RKO (cell line): Measurements from ENCODE around the gene SASH1.
A peak's percentile ranks its signal among the peaks of the same experiment; 100 is the strongest.
"Not testable (repeated sequence)": the region's sequence is repeated elsewhere in the genome, so short reads cannot be mapped to it uniquely, and the experiment has no call there.

Source experiments
- DNase-seq: peaks from one replicate; pipeline ENCODE4 v3.0.0-alpha.2; 2016; ENCODE audit warnings: low spot score

Gene SASH1

DNA sequence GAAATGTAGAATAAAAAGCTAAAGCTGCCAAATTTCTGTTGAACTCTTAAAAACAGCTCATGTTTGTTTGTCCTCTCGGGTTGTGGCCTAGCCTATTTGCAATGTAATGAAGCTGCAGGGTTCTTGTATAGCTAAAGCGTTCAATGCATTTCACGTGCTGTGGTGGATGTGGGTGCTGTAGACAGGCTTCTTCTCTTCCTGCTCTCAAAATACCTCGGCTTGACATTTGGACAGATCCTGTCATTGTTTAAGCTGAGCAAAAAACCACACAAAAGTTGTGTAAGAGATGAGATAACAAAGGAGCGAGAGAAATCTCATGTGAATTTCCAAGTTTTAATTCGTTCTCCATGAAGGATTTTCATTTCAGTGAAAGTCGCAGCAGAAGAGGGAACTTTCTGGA lies 207.9 kb downstream of the SASH1 start:
- no peak for DNase-seq

DNA sequence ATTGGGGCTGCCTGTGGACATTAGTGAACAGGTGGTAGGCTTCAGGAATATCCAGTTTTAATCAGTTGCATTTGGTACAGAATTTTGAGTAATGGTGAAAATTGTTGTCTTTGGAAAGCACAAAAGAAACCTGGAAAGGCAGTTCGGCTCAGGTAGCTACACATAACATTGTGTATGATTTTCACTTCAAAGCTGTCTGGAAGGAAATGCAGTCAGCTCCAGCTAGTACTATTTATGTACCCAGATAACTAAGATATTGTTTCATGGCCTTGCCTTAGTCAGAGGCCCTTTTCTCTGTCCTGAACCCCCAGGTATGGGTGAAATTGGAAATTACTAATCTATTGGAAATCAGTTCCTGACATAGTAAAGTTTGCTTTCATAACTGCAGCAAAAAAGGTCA lies 208.6 kb downstream of the SASH1 start:
- DNase-seq, result no peak

DNA sequence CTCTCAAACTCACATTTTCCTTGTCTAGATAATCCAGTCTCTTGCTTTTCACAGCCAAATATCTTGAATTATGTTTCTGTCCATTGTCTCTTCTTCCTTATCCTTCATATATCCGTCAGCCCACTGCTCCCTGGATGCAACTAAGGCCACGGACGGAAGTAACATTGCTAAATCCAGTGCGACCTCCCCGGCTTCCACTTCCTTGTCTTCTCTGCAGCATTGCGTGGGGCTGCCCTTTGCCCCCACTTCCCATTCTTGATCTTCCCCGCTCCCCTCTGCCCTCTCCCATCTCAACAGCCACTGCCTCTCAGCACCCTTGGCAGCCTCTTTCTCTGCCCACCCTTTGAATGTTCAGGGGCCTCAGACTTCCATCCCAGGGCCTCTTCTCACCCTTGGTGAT lies 213.8 kb downstream of the SASH1 start:
- no peak for DNase-seq

DNA sequence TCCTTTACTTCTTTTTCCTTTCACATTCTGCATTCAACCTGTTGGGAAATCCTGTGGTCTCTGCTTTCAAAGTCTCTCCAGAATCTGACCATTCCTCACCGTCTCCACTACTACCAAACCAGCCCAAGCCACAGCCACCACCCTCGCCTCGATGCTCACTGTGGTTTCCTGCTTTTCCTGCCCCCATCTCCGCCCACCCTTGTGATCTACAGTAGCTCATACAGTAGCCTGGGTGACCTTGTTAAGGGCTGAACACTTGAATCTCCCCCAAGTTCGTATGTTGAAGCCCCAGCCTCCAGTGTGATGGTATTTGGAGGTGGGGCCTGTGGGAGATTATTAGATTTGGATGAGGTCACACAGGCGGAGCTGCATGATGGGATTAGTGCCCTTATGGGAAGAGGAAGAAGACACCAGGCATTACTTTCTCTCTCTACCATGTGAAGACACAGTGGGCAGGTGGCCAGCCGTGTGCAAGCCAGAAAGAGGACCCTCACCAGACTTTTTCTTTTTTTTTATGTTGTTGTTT lies 215.2 kb downstream of the SASH1 start:
- no peak for DNase-seq

DNA sequence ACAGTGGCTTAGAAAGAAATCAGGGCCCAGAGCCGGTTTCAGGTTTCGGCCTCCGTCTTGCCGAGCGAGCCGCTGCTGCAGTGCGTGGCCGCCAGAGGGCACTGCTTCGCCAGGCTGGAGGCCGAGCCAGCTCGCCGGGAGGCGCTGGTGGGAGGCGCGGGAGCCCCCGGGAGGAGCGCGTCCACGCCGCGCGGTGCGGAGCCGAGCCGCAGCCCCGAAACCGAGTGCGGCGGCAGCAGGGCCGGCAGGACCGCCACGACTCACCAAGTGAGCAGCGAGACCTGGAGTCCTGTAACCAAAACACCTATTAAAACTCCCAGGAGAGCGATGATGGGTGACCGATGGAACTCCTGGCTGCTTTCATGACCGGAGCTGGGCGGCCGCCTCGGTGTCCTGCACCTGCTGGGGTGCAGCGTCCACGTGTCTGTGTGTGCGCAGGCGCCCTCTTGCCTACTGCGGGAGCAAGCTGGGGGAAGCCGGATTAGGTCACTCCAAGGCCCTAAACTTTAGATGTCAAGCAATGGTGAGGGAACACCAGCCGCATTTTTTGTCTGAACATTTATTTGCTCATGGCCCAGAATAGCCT lies 217.3 kb downstream of the SASH1 start:
- DNase-seq, result no peak

DNA sequence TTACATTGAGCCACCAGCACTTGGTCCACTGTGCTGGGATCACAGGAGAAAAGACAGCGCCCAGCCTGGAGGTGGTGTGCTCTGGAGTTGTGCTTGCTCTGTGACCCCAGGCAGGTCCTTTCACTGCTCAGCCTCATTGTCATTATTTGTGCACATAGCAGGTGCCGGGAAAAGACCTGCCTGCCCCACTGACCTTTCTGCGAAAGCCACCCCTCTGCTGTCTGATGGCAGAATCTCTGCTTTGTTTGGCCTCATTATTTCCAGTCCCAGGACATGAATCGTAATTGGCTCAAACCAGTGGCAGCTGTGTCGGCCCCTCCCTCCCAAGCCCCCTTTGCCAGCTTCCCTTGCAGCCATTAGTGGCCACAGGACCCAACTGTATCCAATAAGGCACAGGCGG lies 219.0 kb downstream of the SASH1 start:
- DNase-seq, result no peak

DNA sequence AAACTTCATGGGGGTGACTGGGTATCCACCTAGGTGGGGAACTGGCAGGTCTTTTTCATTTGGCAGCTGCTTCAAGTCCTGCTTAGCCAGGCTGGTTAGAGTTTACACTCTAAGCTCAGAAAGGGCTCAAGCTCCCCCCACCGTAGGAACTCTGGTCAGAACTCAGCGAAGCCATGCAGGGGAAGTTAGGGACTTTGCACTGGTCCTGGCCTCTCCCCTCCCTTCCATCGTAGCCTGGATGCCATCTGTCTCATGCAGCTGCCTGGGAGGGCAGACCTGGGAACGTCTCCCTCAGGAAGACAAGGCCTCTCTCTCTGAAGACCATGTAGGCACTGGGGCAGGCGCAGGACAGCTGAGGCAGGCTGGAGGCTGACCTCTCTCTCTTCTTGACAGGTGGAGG lies 220.4 kb downstream of the SASH1 start:
- DNase-seq, result no peak

DNA sequence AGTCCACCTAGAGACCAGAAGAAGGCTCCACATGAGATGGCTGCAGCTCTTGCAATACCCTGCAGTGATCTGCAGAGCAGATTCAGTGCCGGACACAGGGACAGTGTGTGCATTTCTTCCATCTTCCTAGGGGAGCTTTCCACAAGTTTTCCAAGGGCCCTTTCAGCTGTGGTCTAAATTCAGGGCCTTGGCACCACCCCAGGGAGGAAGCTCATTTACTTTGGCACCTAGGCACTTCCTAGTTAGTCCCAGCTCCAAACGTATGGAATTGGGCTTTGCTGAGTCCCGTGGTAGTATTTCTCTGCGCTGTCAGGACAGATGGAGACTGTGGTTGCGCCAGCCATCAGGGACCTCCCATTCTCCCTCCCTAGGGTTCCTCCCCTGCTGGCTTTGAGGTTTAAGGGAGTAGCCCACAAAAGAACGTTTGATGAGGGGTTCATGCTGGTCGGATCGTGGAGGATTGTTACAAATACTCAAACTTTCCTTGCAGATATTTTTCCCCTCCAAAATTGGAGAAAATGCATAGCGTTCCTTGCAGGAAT lies 221.9 kb downstream of the SASH1 start:
- DNase-seq, result no peak

DNA sequence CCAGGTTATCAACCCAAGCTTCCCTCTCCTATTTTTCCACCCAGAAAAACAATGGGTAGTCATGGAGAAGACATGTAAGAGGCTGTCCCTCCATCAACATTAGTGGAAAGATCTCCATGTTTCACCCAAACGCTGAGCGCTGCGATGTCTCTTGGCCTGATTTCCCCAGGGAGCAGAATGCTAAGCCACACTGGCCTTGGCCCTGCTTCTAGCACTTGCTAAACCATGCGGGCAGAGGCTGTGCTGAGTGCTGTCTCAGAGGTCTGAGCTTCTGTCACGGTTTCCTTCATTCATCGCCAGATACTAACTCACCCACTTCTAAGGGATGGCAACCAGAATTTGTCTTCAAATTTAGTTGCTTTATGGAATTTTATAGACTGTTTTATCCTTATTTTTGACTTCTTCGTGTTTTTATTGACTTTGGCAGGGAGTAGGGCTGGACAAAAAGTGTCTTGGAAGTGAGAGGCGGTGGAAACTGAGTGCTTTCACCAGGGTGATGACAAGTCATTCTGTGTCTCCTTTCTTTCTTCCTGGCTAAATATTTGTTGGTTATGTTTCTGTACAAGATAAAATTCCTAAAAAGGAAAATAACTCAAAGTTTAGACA lies 222.8 kb downstream of the SASH1 start:
- DNase-seq, result no peak

DNA sequence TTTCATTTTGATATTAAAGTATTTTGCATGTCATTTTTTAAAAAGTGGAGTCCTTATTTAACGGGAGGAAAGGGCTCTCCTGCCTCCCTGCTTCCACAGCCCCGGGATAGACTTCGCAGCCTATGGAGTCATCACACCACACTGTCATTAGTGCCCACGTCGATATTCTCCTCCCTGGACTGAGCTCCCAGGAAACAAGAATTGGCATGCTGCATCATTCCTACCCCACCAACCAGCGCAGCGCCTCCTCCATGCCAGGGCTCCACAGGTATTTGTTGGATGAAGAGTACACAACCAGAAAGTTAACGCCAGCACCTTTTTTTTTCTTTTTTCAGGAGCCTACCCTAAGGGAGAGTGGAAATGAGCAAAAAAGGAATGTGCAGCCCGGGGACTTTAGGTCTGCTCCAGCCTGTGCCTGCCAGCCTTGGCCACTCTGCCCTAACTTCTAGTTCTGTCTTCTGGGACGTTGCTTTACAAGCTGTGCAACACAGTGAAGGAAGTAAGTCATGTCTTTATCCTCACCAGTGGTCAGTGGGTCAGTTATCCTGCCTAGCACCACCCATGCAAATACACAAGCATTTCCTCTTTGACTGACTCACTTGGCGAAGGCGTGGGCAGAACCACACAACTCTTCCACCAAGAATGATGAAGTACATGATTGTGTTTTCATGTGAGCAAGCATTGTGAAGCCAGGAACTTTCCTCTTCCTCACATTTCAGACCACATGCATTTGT lies 223.5 kb downstream of the SASH1 start:
- peak; percentile 78 for DNase-seq

DNA sequence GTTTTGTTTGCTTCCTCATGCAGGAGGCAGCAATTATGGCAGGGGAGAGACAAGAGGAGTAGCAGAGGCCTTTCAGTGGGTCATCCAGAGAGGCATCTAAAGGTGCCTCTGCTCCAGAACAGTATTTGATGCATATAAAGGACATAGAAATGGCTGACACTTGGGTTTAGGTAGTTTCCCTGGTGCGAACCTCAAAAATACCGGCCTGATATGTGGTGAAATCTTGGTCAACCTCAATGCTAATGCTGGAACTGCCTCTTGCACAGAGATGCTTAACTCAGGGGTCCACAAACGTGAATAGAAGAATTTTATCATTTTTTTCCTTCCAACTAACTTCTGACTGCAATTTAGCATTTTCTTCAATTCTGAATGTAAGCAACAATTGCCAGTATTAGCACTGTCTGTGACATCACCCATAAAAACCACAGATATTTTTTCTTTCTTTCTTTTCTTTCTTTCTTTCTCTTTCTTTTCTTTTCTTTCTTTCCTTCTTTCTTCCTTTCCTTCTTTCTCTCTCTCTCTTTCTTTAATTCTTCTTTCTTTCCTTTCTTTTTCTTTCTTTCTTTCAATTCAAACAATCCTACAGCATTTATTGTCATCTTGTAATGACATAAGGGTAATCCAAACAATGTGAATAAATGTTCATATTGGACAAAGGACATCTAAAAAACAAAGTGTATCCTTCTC lies 224.2 kb downstream of the SASH1 start:
- DNase-seq, result no peak

DNA sequence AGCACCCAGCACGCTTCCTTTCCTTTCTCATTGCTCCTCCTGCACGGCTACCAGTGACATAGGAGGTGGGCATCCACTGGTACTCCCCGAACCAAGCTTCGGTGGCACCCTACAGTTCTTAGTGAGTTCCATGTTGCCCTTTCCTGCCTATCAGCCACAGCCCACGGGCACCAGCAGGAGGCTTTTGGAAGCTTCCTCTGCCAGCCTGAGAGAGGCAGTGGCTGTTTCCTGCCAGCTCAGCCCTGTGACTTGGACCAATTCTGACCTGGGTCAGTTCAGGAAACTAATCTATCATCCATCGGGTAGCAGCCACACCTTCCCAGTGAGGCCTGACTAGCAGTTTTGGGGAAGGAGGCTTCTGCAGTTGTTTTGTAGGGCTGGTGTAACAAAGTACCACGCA lies 227.8 kb downstream of the SASH1 start:
- no peak for DNase-seq

DNA sequence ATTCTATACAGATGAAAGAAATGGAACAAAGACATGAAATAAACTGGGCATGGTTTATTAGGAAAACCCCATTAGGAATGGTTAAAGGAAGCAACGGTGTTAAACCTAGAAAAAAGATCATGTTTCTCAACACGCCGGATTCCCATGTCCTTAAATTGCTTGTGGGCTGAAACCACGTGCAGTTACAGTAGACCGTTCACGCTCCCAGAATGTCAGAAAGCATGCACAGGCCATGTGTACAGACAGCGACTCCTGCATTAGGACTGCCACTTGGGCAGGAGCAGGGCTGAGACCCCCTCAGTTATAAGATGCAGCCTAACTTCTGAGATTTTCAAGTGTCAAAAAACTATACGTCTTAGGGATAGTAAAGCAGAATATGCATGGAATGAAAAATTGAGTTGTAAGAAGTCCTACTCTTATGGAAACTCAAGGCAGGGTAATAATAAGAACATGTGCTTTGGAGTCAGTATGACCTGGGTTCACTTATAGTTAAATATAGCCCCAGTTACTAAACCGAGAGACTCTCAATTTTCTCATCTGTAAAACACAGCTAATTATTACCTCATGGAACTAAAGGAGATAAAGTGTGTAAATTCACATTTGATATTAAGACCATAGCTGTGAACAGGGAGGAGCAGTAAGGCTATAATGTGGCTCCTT lies 230.2 kb downstream of the SASH1 start:
- no peak for DNase-seq

DNA sequence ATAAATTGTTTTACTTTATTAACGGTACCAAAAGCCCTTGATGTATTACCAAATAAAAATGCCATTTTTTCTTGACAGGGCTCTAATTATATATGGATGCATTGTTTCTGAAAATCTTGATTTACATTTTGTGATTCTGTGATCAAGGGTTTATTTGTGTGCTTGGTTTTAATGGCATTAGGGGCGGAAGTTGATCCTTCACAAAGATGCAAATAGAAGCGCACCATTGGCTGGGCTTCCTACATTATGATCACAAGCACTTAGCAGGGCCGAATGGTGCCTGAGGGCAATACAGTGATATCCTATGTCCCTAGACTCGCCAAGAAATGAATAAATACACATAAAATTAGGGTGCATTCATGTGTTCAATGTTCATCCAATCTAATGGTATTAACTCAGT lies 231.3 kb downstream of the SASH1 start:
- DNase-seq, result no peak

DNA sequence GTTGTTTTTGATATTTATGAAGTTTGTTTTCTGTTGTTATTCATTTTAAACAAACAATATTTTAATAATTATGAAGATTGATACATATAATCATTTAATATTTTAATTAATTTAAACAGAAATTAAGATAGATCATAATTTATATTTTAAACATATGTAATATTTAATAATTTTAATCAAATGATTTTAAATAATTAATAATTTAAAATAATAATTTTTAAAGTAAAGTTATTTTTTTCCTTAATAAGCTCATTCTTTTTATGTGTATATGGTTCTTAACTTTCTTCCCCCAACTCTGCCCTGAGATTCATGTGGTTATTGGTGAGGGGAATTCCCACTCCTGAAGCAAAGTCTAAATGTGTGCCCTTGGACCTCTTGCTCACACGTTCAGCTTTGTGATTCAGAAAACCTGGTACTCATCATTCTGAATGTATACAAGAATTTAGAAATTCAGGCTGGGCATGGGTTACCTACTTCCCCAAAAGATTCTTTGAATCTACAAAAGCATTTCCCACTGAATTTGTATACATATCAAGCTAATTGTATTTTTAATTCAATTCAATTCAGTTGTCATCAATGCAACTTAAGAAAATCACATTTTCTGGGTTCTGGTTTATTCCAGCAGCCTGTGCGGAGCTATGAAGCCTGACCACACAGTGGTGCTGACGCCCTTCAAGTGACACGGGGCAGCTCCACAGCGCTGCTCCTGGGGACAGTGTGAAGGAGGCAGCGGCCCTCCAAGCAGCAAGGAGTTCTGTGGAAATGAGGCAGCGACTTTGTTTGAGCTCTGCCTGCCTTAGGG lies 235.2 kb downstream of the SASH1 start:
- DNase-seq, result peak; percentile 88

DNA sequence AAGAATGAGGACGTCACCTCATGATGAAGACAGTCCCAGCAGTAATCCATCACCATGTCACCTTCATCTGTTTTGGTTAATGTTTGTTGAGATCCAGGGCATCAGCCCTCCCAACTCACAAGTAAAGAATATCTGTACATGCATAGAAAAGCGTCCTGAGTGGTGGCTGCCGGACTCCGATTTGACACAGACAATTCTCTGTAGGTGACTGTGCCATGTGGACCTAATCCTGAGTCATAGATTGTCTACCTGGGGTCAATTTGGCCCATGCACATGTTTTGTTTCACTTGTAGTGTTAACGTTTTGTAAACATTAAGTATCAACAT lies 235.8 kb downstream of the SASH1 start:
- no peak for DNase-seq

DNA sequence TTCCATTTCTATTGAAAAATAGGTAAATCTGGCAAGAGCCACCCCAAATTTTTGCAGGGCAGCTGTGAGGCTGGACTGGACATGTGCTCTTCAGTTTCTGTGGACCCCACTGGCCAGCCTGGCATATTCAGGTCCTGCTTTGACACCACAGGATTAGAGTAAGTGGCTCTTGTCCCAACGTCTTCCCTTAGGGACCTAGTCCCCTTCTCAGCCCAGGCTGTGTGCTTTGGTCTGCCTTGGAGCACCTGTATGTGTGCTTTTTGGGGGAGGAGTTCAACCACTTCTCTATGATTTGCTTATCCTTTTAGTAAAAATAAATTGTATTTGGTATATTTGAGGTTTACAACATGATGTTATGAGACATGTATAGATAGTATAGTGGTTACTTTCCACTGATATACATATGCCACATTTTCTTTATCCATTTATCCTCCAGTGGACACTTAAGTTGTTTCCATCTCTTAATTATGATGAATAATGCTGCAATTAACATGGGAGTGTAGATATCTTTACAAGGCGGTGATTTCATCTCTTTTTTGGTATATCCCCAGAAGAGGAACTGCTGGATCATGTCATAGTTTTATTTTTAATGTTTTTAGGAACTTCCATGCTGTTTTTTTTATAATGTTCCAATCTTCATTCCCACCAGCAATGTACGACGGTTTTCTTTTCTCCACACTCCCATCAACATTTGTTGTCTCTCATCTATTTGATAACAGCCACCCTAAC lies 236.4 kb downstream of the SASH1 start:
- DNase-seq, result no peak

DNA sequence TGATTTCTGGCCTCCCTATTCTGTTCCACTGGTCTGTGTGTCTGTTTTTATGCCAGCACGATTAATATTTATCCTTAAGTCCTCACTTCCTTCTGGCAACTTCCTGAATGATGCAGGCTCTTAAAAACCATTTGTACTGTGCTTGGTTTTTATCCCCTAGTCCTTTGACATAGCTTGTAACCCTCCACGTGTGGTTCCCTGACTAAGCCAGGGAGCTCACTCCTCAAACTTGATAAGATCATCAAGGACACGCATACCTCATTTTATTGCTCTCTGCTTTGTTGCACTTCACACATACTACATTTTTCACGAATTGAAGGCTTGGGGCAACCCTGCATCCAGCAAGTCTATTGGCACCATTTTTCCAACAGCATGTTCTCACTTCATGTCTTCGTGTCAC lies 237.8 kb downstream of the SASH1 start:
- no peak for DNase-seq

DNA sequence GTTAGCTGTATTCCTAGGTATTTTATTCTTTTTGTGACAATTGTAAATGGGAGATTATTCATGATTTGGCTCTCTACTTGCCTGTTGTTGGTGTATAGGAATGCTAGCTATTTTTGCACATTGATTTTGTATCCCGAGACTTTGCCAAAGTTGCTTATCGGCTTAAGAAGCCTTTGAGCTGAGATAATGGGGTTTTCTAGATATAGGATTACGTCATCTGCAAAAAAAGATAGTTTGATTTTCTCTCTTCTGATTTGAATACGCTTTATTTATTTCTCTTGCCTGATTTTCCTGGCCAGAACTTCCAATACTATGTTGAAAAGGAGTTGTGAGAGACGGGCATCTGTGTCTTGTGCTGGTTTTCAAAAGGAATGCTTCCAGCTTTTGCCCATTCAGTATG lies 241.0 kb downstream of the SASH1 start:
- DNase-seq, result no peak

DNA sequence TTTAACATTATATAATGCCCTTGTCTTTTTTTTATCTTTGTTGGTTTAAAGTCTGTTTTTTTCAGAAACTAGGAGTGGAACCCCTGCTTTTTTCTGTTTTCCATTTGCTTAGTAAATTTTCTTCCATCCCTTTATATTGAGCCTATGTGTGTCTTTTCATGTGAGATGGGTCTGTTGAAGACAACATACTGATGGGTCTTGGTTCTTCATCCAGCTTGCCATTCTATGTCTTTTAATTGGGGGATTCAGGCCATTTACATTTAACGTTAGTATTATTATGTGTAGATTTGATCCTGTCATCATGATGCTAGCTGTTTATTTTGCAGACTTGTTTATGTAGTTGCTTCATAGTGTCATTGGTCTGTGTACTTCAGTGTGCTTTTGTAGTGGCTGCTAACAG lies 243.0 kb downstream of the SASH1 start:
- not testable (repeated sequence) for DNase-seq

DNA sequence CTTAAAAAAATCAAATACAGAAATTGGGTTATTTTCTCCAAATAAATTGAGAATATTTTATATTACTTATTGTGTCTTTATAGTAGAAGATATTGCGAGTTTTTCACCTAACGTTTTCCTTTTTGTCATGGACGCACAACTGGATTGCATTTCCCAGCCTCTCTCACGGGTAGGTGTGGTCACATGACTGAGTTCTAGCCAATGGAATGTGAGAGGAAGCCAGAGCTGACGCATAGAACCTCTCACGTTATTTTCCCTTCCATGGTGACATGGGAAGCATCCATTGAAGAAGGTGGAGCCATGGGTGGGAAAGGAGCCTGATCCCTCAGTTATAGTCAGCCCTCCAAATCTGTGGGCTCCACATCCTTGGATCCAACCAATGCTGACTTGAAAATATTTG lies 248.2 kb downstream of the SASH1 start:
- DNase-seq, result no peak
